NOMO-1 treated with dmso at 0.1 percent for 144 hours (cell line): Measurements from ENCODE around the gene PHYHIPL.

Experiments
- DNase-seq: peaks from one replicate; lab custom pipeline; 2025; ENCODE audit not compliant: unreplicated experiment; lab: John Stamatoyannopoulos, UW

PHYHIPL gene

DNA sequence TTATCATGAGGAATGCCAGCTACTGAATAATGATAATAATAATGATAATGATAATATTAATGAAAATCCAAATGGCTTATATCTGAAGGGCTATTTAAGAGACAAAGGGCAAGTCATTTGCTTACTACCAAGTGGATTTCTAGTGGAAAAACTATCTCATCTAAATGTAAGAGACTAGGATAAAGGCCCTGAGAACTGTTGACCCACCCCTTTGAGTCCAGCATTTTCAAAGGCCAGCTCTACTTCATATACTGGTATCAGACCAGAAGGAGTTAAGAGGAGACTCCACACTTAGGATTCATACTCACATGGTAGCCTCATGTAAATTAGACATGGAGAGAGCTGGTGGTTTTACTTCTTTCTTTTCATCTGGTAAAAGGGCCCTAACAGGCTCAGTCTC, 76.0 kb downstream of the PHYHIPL start:
- no peak for DNase-seq

DNA sequence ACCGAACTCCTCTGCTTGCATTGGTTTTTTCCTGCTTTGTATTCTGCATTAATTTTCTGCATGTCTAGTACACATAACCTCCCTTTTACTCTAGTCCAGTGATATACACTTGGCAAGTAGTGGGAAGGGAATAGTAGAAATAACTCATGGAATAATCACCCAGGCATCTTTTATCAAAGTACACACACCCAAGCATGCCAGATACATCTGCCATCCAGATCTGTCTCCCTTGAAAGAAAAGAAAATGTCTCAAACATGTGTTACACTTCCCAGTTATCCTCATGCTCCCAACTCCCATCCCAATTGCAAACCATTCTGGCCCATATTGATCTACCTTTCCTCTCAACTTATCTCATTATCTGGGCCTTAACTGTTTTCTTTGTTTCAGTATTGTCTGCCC, 79.0 kb downstream of the PHYHIPL start:
- no peak for DNase-seq

DNA sequence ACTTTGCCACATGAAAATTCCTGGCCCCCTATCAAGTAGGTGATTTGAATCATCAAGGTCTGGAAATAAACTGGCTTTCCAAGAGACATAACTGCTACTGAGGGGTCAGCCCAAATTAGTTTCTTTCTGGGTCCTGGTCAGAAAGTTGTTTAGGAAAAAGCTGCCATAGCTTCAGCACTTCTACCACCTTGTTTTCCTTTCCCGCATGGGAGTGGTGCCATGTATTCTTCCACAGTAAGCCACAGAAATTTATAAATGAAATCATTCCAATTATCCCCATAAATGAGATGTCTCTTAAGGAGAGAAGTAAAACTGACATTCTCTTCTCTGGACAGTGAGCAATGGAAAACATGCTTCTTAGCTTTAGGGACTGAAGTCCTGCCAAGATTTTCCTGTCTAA, 80.8 kb downstream of the PHYHIPL start:
- DNase-seq: no peak

DNA sequence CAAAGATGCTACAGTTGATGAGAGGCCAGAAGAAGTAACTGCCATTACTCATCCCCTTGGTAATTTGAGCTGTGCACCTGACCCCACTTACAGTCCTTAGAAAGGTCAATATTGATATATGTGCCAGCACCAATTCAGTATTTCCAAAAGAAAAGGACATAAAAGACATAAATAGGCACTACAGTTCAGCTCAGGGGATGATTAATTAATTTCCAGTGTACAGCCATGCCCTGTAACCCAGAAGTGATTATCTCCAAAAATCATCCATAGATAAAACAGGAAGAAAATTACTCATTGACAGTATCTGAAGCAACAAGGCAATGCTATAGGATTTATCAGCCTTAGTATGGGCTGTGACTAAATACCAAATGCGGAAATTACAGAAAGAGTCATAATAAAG, 82.4 kb downstream of the PHYHIPL start:
- no peak for DNase-seq

DNA sequence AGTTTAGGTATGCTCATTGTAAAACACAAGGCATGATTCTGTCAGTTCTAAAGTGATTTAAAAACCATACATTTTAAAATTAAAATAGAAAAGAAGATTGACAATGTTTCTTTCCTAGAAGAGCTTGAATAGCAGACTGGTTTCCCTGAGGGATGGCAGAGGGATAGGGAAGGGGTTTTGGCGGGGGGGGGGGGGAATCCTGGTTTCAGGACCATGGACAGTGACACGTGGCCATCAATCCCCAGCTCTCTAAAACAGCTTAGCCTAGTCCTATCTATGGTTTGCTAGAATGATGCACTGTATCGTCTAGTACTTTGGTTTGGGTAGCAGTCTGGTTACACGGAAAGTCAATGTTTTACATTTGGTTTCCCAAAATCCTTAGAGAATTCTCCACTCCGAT, 88.7 kb downstream of the PHYHIPL start:
- DNase-seq: no peak

DNA sequence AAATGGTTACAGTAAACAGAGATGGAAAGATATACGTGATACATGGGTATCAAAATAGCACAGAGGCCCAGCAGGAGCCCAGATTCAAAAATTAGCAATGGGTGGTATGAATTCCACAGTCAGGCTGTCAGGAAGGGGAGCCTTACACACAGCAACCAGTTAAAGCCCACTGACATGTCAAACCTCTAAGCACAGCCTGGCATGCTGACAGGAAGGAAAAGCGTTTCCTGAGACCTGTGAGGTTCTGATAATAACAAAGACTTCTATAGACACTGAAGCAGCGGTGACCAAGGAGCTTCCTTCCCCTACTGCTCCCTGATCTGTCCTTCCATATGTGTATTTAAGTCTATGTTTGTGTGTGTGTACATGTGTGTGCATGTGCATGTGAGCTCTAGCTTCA, 89.9 kb downstream of the PHYHIPL start:
- no peak for DNase-seq

DNA sequence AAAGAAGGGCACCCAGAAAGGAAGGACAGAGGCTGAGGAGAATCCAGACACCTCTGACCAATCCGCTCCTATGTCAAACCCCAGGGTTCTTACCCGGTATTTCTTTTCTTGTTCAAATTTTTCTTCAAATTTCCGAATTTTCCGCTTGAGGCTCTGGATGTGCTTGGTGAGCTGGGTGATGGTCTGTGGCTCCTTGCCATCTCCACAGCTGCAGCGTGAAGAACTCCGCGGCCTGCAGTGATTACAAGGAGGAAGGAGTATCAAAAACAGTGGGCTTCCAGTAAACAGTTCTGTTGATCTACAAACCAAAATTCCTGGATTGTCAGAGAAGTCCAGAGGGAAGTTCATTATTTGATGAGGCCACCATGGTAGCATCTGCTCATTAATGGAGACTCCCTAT, 92.0 kb downstream of the PHYHIPL start:
- DNase-seq: no peak

DNA sequence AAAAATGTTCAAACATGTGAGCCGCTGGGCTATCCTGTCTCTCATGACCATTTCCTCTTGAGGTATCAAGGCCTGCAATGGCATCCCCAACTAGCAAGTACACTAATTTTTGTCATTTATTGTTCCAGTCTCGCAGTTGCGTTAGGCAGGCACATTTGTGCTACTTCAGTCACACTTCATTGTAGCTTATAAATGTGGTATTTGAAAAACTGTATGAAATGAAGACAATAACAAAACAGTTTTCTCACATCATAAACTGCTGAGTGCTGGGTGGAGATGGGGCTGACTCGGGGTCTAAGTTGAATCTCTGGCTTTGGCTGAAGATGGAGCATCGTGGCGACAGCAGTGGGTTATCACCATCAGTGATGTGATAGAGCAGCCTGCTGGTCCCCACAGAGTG, 93.2 kb downstream of the PHYHIPL start:
- no peak for DNase-seq

DNA sequence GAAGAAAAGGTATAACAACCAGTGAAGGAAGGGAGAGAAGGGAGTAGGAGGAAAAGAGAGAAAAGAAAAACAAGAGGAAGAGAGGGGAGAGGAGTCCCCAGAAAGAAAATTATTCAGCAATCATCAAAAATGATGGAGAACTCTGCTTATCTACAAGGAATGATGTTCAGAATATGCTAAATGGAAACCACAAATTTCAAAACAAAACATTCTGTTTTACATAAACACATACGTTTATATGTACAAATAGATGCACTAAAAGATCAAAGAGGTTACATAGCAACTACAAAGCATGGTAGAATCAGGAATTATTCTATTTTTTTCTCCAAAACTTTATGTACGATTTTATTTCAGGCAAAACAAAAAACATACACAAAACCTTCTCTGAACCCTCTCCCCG, 94.0 kb downstream of the PHYHIPL start:
- DNase-seq: no peak

DNA sequence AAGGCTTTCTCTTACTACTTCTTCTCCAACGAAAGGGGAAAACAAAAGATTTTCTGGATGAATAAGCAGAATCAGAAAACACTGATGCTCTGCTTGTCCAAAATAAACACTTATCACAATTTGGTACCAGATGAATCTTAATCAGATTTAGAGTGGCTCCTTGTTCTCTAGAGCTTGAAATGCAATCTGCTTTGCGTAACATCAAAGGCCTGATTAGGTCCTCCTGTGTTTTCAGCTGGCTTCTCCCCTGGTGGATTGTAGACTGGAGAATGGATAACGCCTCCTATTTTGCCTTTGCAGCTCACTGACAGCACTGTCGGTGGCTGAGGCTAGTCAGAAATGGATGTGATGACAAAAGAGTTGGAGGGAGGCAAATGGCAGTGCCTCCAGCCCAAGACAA, 94.7 kb downstream of the PHYHIPL start:
- DNase-seq: no peak

DNA sequence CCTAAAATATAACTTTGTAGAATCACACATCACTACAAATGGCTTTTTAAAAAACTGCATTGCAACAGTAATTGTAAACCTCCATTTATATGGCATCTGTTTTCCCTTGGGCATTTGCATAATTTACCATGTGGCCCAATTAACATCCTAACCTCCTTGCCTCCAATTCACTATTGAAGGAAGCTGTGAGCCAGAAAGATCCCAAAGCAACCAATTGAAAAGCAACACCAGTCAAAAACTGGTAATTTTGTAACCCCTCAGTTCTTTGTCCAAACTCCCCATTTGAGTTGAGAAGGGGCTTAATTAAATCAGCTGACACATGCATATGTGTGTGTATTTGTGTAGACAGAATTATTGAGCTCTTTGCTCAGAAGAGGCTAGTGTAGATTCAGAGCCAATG, 95.6 kb downstream of the PHYHIPL start:
- no peak for DNase-seq

DNA sequence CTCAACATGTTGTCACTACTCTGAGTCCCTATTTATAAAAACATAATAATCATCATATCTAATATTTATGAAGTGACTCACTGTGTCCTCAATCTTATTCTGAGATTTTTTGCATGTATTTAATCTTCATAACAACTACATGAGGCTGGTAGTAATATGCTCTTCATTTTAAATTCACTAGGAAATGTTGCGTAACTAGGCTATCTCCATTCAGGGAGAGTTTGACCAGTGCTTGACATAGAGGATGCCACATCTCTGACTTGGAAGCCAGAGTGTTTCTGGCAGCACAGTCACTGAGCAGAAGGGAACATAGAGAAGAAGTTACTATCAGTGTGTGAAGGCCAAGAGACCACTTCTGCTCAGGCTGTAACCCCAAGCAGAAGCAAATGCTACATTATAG, 97.0 kb downstream of the PHYHIPL start:
- no peak for DNase-seq

DNA sequence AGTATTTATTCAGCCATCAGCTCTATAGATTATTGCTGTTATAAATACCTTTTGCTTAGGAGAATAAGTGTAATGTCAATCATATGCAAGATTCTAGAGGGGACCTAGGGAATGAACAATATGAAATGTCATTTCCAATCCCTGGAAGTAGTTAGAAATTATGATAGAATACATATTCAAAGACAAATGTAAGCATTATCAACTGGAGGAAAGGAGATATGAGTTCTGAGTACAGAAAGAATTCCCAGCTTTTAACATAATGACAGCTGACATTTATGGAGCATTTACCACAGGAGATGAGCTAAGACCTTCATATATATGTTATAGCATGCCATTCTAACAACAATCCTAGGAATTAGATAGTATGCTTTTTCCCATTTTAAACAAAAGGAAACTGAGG, 99.7 kb downstream of the PHYHIPL start:
- no peak for DNase-seq

DNA sequence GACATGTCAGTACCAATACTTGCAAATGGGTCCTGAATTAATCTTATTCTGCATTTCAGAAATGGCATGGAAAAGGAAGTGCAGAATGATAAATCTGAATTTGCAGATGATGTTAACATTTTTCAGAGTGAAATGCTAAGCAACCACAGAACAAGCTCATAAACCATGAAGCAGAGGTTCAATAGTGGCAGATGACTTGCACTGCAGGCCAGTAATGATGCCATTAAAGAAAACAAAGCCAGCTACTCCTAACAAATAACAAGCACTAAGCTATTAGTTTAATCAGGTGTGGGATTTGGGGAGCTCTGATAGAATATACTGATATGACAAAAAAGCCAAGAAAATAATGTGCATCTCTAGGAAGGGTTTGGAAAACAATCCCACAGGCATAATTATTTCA, 100.5 kb downstream of the PHYHIPL start:
- no peak for DNase-seq

DNA sequence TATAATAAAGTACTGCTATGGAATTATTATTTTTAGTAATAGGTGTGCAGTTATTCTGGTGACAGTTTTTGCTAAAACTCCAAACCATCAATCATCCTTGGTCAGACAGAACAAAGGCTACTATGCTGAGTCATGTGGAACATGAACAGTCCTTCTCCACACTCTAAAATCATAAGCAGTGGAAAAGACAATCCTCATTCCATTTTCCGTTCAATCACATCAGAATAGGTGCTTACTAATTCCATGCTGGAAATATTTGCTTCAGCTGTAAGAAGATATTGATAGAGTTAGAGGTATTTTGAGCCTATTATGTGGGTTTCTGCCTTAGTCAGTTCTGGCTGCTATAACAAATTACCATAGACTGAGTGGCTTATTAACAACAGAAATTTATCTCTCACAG, 103.0 kb downstream of the PHYHIPL start:
- DNase-seq: no peak

DNA sequence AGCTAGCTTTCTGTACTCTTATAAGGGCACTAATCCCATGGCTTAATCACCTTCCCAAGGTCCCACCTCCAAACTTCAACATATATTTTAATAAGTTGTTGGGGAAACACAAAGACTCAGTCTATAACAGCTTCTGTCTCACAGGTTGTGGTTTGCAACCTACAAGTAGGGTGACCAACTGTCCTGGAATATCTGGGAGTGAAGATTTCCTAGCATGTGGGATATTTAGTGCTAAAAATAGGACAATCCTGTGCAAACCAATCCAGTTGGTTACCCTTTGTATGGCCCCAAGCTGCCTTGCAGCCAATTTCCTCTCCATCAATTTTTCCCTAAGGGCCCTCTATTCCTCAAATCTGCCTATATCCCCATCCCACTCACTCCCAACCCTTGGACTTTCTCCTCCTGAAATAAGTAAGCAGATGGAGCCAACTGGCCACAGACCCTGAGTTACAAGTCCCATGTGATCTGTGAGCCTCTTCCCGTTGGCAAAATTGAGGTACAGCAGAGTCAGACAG, 103.6 kb downstream of the PHYHIPL start:
- no peak for DNase-seq

DNA sequence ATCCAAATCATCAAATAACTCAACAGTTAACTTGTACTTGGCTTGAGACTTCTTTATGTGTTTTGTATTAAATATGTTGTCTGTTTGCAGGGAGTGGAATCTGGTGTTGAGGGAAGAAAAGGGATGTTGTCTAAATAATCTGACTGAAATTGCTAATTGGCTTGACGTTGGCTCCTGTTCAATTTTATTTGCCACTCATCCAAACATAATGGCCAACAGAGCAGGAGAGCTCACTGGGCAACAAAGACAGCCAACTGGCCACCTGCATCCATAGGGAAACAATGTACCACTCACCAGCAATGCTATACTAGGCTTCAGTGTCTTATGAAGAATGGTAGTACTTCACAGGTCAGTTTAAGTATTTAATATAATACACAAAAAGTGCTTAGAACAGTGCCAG, 105.4 kb downstream of the PHYHIPL start:
- no peak for DNase-seq

DNA sequence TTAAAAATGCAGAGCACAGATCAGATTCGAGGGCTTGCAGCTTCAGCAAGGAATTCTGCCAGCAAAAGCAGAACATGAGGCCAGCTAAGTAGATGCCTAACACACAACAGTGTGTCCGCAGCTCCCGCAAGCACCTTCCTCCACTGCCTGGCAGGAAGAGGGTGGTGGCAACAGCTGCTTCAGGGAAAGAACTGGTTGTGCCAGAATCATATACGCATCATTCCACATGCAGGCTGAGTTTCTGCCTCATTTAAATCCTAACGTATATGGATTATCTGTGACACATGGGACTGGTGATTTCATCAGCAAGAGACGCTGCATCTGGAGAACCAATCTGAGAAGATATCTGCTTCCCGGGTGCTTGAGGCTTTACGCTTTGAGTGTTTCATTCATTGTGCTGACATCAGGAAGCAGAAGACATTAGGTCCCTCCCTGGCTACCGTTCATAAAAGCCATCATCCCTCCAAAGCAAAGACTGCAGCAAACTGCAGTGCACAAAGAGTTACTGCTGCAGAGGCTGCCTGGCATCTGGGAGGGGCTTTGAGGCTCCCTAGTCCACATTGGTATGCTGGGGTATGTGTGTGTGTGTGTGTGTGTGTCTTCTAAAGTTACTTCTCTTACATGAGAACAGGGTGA, 107.1 kb downstream of the PHYHIPL start:
- DNase-seq: no peak

DNA sequence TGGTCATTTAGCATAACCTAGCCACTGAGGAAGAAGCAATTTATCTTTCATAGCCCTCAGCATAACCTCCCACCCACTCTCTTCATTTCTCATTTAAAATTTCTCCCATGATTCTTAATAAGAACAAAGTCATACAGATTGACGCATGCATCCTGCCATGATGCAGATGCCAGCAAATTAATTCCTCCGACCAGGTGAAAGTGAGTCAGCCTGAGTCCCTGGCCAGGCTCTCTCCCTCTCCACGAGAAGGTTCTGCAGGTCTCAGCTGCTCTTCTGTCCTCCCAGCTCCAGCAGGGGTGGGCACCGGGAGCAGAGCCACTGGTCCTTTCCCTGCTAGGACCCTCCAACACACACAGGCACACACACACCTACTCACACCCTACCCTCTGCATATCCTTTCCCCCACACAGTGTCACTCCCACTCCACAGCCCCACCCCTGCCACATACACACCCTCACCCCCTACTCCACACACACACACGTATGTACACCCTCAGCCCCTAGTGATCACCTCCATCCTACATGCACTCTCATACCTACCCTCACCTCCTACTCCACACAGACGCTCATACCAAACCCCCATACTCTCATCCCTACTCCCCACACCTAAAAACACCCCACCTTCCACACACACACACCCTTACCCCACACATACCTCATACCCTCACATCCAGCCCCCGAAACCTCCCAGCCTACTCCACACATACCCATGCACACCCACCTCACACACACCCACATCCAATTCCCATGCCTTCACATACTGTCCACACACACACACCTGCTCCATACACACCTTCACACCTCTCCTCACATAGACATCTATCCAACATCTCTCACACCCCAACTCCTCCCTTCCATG, 107.9 kb downstream of the PHYHIPL start:
- DNase-seq: no peak

DNA sequence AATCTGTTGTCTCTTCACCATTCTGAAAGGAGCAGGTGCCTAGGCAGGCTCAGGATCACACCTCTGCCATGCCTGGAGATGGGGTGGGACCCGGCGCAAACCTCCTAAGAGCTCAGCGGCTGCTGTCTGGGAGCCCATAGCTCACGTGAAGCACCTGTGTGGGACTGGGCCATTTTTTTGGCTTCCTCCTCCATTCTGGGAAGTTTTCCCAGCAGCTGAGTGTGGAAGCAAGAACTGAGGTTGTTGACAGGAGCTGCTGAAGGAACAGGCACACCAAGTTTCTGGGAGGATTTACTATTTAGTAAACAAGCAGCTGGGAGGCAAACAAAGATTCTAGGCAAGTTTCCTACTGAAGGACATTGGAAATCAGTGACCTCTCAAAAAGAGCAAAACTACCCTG, 108.6 kb downstream of the PHYHIPL start:
- DNase-seq: no peak

DNA sequence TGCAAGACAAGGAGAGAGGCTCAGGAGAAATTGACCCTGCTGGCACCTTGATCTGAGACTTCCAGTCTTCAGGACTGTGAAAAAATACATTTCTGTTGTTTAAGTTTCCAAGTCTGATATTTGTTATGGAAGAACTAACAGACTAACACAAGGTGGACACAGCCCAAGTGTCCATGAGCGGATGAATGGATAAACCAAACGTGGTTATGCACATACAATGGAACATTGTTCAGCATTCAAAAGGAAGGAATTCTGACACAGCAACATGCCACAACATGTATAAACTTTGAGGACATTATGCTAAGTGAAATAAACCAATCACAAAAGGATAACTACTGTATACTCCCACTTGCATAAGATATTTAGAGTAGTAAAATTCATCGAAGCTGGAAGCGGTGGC, 109.4 kb downstream of the PHYHIPL start:
- no peak for DNase-seq

DNA sequence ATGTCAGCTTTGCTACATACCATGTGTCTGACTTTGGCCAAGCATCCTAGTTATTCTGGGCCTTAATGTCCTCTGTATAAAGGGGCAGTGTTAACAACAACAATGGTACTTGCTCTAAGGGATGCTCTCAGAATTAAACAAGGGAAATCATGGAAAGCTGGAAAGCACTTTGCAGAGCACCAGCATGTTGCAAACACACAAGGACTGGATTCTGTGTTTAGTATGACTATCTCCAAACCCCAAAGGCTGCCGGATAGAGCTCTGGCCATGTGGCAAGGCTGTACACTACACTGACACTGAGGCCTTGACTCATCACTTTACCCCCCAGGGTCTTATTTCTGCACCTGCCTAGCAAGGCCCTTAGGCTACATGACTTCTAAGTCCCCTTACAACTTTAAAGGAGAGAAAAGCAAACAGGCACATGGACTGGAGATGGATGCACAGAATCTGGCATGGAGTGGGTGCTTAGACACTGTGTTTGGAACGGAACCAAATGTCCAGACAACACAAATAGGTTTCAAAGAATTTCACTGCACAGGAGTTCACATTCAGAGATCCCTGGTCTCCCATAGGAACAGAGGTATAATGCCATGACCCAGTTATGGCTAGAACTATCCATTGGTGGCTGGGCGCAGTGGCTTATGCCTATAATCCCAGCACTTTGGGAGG, 111.3 kb downstream of the PHYHIPL start:
- DNase-seq: no peak
